Measurements from ENCODE around the gene DRC7. TPM values are rescaled to one million over a fixed set of nuclear protein-coding genes. Genes with fewer than 3 reads are reported as not detected.
A peak's percentile ranks its signal among the peaks of the same experiment; 100 is the strongest.

The DRC7 gene
- total and polyA plus RNA-seq, 9 of the 15 experiments (the other 6 are each of a cell fraction or from before 2014, with no cell fraction given) = 0.04 to 0.33 (median 0.12) TPM; not detected in 3

DNA sequence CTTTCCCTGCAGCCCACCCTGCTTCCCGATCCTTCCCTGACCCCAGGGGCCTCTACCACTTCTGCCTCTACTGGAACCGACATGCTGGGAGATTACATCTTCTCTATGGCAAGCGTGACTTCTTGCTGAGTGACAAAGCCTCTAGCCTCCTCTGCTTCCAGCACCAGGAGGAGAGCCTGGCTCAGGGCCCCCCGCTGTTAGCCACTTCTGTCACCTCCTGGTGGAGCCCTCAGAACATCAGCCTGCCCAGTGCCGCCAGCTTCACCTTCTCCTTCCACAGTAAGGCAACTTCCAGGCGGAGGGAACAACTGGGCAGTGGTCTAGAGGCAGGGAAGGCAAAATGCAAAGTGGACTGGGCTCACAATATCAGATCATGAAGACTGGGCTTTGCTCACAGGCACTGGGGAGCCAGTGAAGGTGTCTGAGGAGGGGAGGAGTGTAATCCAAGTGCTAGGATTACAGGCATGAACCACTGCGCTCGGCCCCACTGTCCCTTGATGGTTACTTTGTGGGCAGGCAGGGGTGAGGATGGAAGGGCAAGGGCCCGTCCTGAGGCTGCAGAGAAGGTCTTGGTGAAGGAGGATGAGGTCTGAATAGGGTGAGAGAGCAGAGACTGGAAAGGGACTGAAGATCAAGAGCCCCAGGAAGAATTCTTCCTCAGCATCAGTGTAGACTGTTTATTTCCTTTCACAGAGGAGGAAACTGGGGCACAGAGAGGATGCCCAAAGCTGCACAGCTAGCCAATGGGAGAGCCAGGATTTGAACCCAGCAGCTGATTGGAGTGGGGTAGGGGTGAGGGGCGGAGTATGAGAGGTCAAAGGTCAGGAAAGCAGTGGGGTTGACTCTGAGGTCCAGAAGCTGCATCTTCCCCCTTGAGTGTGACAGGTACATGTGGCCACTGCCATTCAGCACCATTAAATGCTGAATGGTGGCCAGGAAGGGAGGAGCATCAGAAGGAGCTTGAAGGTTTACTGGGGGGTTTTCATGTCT is 43.0 kb upstream of the DRC7 start (continued):
- TF ChIP-seq, protein P1, sequence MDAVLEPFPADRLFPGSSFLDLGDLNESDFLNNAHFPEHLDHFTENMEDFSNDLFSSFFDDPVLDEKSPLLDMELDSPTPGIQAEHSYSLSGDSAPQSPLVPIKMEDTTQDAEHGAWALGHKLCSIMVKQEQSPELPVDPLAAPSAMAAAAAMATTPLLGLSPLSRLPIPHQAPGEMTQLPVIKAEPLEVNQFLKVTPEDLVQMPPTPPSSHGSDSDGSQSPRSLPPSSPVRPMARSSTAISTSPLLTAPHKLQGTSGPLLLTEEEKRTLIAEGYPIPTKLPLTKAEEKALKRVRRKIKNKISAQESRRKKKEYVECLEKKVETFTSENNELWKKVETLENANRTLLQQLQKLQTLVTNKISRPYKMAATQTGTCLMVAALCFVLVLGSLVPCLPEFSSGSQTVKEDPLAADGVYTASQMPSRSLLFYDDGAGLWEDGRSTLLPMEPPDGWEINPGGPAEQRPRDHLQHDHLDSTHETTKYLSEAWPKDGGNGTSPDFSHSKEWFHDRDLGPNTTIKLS (IDR thresholded peaks at IDR 0.05; ENCODE audit: borderline replicate concordance, low read depth) = no peak
- TF ChIP-seq SNIP1 (IDR thresholded peaks at IDR 0.05; ENCODE audit: low read depth) (no peak), ZNF699 (CRISPR knock-in tag; IDR thresholded peaks at IDR 0.05; ENCODE audit: insufficient replicate concordance) (no peak), MYNN (IDR thresholded peaks at IDR 0.05) (no peak), MYNN (CRISPR knock-in tag; IDR thresholded peaks at IDR 0.05) (no peak), SMC3 (conservative IDR thresholded peaks at IDR 0.05; ENCODE audit: insufficient read depth, low read depth, low read length) (no peak), ZNF79 (CRISPR knock-in tag; IDR thresholded peaks at IDR 0.05; ENCODE audit: low read depth) (no peak), RBM25 (IDR thresholded peaks at IDR 0.05; ENCODE audit: low read depth, low read length, severe bottlenecking) (peak; percentile 49), MCM7 (IDR thresholded peaks at IDR 0.05) (no peak), ZNF764 (CRISPR knock-in tag; IDR thresholded peaks at IDR 0.05; ENCODE audit: low read depth) (no peak), BRF1 (IDR thresholded peaks at IDR 0.05; ENCODE audit: borderline replicate concordance, extremely low read depth, insufficient read length) (no peak)
- TF ChIP-seq, protein P2, sequence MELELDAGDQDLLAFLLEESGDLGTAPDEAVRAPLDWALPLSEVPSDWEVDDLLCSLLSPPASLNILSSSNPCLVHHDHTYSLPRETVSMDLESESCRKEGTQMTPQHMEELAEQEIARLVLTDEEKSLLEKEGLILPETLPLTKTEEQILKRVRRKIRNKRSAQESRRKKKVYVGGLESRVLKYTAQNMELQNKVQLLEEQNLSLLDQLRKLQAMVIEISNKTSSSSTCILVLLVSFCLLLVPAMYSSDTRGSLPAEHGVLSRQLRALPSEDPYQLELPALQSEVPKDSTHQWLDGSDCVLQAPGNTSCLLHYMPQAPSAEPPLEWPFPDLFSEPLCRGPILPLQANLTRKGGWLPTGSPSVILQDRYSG (tag; conservative IDR thresholded peaks at IDR 0.05; ENCODE audit: low read depth) = no peak
- TF ChIP-seq, protein P3, sequence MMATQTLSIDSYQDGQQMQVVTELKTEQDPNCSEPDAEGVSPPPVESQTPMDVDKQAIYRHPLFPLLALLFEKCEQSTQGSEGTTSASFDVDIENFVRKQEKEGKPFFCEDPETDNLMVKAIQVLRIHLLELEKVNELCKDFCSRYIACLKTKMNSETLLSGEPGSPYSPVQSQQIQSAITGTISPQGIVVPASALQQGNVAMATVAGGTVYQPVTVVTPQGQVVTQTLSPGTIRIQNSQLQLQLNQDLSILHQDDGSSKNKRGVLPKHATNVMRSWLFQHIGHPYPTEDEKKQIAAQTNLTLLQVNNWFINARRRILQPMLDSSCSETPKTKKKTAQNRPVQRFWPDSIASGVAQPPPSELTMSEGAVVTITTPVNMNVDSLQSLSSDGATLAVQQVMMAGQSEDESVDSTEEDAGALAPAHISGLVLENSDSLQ (IDR thresholded peaks at IDR 0.05) = peak; percentile 28; the same call in 1 of the 2 replicates
- TF ChIP-seq, protein P4, sequence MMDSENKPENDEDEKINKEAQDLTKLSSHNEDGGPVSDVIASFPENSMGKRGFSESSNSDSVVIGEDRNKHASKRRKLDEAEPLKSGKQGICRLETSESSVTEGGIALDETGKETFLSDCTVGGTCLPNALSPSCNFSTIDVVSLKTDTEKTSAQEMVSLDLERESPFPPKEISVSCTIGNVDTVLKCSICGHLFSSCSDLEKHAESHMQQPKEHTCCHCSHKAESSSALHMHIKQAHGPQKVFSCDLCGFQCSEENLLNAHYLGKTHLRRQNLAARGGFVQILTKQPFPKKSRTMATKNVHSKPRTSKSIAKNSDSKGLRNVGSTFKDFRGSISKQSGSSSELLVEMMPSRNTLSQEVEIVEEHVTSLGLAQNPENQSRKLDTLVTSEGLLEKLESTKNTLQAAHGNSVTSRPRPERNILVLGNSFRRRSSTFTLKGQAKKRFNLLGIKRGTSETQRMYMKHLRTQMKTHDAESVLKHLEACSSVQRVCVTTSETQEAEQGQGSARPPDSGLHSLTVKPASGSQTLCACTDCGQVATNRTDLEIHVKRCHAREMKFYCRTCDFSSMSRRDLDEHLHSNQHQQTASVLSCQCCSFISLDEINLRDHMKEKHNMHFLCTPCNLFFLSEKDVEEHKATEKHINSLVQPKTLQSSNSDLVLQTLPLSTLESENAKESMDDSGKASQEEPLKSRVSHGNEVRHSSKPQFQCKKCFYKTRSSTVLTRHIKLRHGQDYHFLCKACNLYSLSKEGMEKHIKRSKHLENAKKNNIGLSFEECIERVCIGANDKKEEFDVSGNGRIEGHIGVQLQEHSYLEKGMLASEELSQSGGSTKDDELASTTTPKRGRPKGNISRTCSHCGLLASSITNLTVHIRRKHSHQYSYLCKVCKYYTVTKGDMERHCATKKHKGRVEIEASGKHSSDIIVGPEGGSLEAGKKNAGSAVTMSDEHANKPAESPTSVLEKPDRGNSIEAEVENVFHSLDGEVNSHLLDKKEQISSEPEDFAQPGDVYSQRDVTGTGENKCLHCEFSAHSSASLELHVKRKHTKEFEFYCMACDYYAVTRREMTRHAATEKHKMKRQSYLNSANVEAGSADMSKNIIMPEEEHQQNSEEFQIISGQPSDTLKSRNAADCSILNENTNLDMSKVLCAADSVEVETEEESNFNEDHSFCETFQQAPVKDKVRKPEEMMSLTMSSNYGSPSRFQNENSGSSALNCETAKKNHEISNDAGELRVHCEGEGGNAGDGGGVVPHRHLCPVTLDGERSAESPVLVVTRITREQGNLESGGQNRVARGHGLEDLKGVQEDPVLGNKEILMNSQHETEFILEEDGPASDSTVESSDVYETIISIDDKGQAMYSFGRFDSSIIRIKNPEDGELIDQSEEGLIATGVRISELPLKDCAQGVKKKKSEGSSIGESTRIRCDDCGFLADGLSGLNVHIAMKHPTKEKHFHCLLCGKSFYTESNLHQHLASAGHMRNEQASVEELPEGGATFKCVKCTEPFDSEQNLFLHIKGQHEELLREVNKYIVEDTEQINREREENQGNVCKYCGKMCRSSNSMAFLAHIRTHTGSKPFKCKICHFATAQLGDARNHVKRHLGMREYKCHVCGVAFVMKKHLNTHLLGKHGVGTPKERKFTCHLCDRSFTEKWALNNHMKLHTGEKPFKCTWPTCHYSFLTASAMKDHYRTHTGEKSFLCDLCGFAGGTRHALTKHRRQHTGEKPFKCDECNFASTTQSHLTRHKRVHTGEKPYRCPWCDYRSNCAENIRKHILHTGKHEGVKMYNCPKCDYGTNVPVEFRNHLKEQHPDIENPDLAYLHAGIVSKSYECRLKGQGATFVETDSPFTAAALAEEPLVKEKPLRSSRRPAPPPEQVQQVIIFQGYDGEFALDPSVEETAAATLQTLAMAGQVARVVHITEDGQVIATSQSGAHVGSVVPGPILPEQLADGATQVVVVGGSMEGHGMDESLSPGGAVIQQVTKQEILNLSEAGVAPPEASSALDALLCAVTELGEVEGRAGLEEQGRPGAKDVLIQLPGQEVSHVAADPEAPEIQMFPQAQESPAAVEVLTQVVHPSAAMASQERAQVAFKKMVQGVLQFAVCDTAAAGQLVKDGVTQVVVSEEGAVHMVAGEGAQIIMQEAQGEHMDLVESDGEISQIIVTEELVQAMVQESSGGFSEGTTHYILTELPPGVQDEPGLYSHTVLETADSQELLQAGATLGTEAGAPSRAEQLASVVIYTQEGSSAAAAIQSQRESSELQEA (IDR thresholded peaks at IDR 0.05; ENCODE audit: low read depth) = no peak
